Aorta (tissue), 5 donors: ENCODE measurements around the gene OVOL2. TPM values are rescaled to one million over a fixed set of nuclear protein-coding genes. Genes with fewer than 3 reads are reported as not detected.
"Not testable (repeated sequence)": the region's sequence is repeated elsewhere in the genome, so short reads cannot be mapped to it uniquely, and the experiment has no call there.

Experiments
- ATAC-seq: fragments of 200-7000 bp; cut with Tn5 transposase; one replicate; pipeline ENCODE4 v1.9.1; 2022; ENCODE audit warnings: moderate library complexity; ENCODE audit not compliant: low FRiP score
- DNase-seq, 2 donors: peaks; one replicate each; pipeline ENCODE4 v3.0.0-alpha.2; 2020
- H3K27ac ChIP-seq, 2 donors: one replicate each; pipeline ENCODE4 v1.5.1; 2013; ENCODE audit warnings: low read length in 2 of 2, mild to moderate bottlenecking in 2 of 2, moderate library complexity in 2 of 2, control low read depth in 1 of 2, inconsistent platforms in 1 of 2, low read depth in 1 of 2
- H3K27me3 ChIP-seq, 2 donors: one replicate each; pipeline ENCODE4 v1.6.1; 2013; ENCODE audit warnings: control low read depth in 1 of 2, low read length in 1 of 2, mild to moderate bottlenecking in 1 of 2, moderate library complexity in 1 of 2; ENCODE audit not compliant: insufficient read depth in 2 of 2, control insufficient read depth in 1 of 2
- H3K36me3 ChIP-seq, 2 donors: one replicate each; pipeline ENCODE4 v1.6.1; 2013; ENCODE audit warnings: control low read depth in 1 of 2, low read length in 1 of 2, mild to moderate bottlenecking in 1 of 2; ENCODE audit not compliant: insufficient read depth in 2 of 2, control insufficient read depth in 1 of 2
- H3K4me1 ChIP-seq, 2 donors: one replicate each; pipeline ENCODE4 v1.6.1; 2013; ENCODE audit warnings: low read length in 2 of 2, control low read depth in 1 of 2, mild to moderate bottlenecking in 1 of 2, moderate library complexity in 1 of 2; ENCODE audit not compliant: insufficient read depth in 2 of 2, control insufficient read depth in 1 of 2
- H3K4me3 ChIP-seq, 2 donors: one replicate each; pipeline ENCODE4 v1.5.1; 2013; ENCODE audit warnings: low read length in 2 of 2, control low read depth in 1 of 2, mild to moderate bottlenecking in 1 of 2
- H3K9me3 ChIP-seq: one replicate; pipeline ENCODE4 v1.6.1; 2013; ENCODE audit warnings: mild to moderate bottlenecking, low read length; ENCODE audit not compliant: control insufficient read depth
- WGBS, 2 donors: extraction: QIAGEN DNeasy Blood & Tissue Kit; methylation state at CpG; one replicate each; pipeline ENCODE4 v1.1.7; 2013; 5-methylcytosine and 5-hydroxymethylcytosine counted together
- intact Hi-C, 2 donors: fragments of 100-400 bp; cut with DNase I; formaldehyde crosslinking; loops; one replicate each; pipeline versions ENCODE4 v1.14.2 to v1.15.0; 2022
- polyA plus RNA-seq, 2 donors: library from polyadenylated mRNA; stranded (reverse); fragments of 200-250 nt; gene quantifications; one replicate each; pipeline ENCODE4 v1.2.3, GENCODE V29; 2013
- total RNA-seq, 2 donors: library from RNA; stranded (reverse); fragmentation: NEBNext Ultra II Directional; extraction: Animal tissue kit (Norgen Biotek cat#: 25700); gene quantifications; one replicate each; pipeline ENCODE4 v1.2.1, GENCODE V29; 2021
- donor health status: healthy with polysubstance abuse.
- donor health status: Bipolar disorder and iron deficiency.
- donor health status: DM: no; HTN: no; CAD: no.
- donor health status: DM: no; HTN: no; CAD: no.
- donor health status: DM: yes; HTN: yes; CAD: no.

OVOL2 gene
- total and polyA plus RNA-seq, 4 donors: 0.08 to 3.1 TPM; not detected in 2

- H3K9me3 ChIP-seq: no peaks in the 10 kb centered on the region
- H3K4me3 ChIP-seq: no peak overlapping the region
- no peaks in the 10 kb centered on the region for H3K36me3 ChIP-seq
- 85 to 87% methylated on average over 15 of the region's 15 CpGs for WGBS, 2 donors
- no peaks in the 10 kb centered on the region for H3K27me3 ChIP-seq
- ATAC-seq (no peak), DNase-seq (no peak)
- no peaks in the 10 kb centered on the region for H3K4me1 ChIP-seq
- intact Hi-C loops: no loop called here
- no peak overlapping the region for H3K27ac ChIP-seq
Observed at GRCh38 chr20:18031050-18031449, 26.7 kb downstream of the OVOL2 start.

GRCh38 chr20:18030020-18030419, 27.7 kb downstream of the OVOL2 start:
- H3K4me1 ChIP-seq: no peaks in the 10 kb centered on the region
- DNase-seq (no peak), ATAC-seq (no peak)
- 68 to 70% methylated on average over 8 of the region's 8 CpGs for WGBS, 2 donors
- intact Hi-C loops: no loop called here
- no peaks in the 10 kb centered on the region for H3K27me3 ChIP-seq
- H3K27ac ChIP-seq: no peak overlapping the region
- H3K4me3 ChIP-seq: no peak overlapping the region
- no peaks in the 10 kb centered on the region for H3K9me3 ChIP-seq
- H3K36me3 ChIP-seq: no peaks in the 10 kb centered on the region

- H3K36me3 ChIP-seq, H3K4me1 ChIP-seq, H3K27me3 ChIP-seq, H3K9me3 ChIP-seq, H3K4me3 ChIP-seq, ATAC-seq, H3K27ac ChIP-seq, DNase-seq, intact Hi-C loops: not testable (repeated sequence)
- 86 to 87% methylated on average over 7 of the region's 7 CpGs for WGBS, 2 donors
Observed at GRCh38 chr20:18027011-18027410, 30.7 kb downstream of the OVOL2 start.

- Histone ChIP-seq H3K4me3 (no peak overlapping the region), H3K4me1 (no peaks in the 10 kb centered on the region), H3K27ac (no peak overlapping the region), H3K27me3 (no peaks in the 10 kb centered on the region), H3K36me3 (no peaks in the 10 kb centered on the region), H3K9me3 (peaks cover 3% of the 10 kb centered on the region)
- intact Hi-C loops: no loop called here
- ATAC-seq (no peak), DNase-seq (no peak)
- WGBS, 2 donors: 78 to 83% methylated on average over 15 of the region's 15 CpGs
Observed at GRCh38 chr20:18024606-18025127, 33.0 kb downstream of the OVOL2 start.

- Histone ChIP-seq H3K27me3 (no peaks in the 10 kb centered on the region), H3K9me3 (peaks cover 3% of the 10 kb centered on the region), H3K27ac (no peak overlapping the region), H3K4me1 (no peaks in the 10 kb centered on the region), H3K4me3 (no peak overlapping the region), H3K36me3 (no peaks in the 10 kb centered on the region)
- ATAC-seq (no peak), DNase-seq (no peak)
- intact Hi-C loops: no loop called here
- WGBS, 2 donors: 88 to 91% methylated on average over 7 of the region's 7 CpGs
Observed at GRCh38 chr20:18020931-18021330, 36.8 kb downstream of the OVOL2 start.

GRCh38 chr20:18019068-18019467, 38.6 kb downstream of the OVOL2 start:
- intact Hi-C loops: no loop called here
- Histone ChIP-seq H3K4me1 (no peaks in the 10 kb centered on the region), H3K36me3 (no peaks in the 10 kb centered on the region), H3K4me3 (no peak overlapping the region), H3K27me3 (no peaks in the 10 kb centered on the region), H3K27ac (no peak overlapping the region), H3K9me3 (peaks cover 3% of the 10 kb centered on the region)
- WGBS, 2 donors: 9 to 15% methylated on average over 1 of the region's 1 CpG
- DNase-seq: no peak
- ATAC-seq: peak; percentile 52

- Histone ChIP-seq H3K4me1 (no peaks in the 10 kb centered on the region), H3K27ac (no peak overlapping the region), H3K27me3 (no peaks in the 10 kb centered on the region), H3K4me3 (no peak overlapping the region), H3K36me3 (no peaks in the 10 kb centered on the region), H3K9me3 (peaks cover 3% of the 10 kb centered on the region)
- DNase-seq (no peak), ATAC-seq (no peak)
- 74 to 75% methylated on average over 10 of the region's 10 CpGs for WGBS, 2 donors
- intact Hi-C loops: no loop called here
Observed at GRCh38 chr20:18018100-18018499, 39.6 kb downstream of the OVOL2 start.

- 29 to 44% methylated on average over 3 of the region's 3 CpGs for WGBS, 2 donors
- H3K36me3 ChIP-seq: no peaks in the 10 kb centered on the region
- H3K9me3 ChIP-seq: peaks cover 3% of the 10 kb centered on the region
- intact Hi-C loops: no loop called here
- no peaks in the 10 kb centered on the region for H3K4me1 ChIP-seq
- no peak overlapping the region for H3K27ac ChIP-seq
- no peaks in the 10 kb centered on the region for H3K27me3 ChIP-seq
- DNase-seq (no peak), ATAC-seq (no peak)
- H3K4me3 ChIP-seq: no peak overlapping the region
Observed at GRCh38 chr20:18016772-18017171, 40.9 kb downstream of the OVOL2 start.

- no peak for DNase-seq
- Histone ChIP-seq H3K36me3 (no peaks in the 10 kb centered on the region), H3K9me3 (no peaks in the 10 kb centered on the region), H3K27ac (no peak overlapping the region), H3K27me3 (no peaks in the 10 kb centered on the region), H3K4me1 (no peaks in the 10 kb centered on the region), H3K4me3 (no peak overlapping the region)
- intact Hi-C loops: no loop called here
- ATAC-seq: no peak
- 85 to 86% methylated on average over 6 of the region's 6 CpGs for WGBS, 2 donors
Observed at GRCh38 chr20:18014411-18014810, 43.3 kb downstream of the OVOL2 start.
